Islet of Langerhans (tissue), 1 donor: ENCODE measurements around the gene C1S.
"Not testable (repeated sequence)": the region's sequence is repeated elsewhere in the genome, so short reads cannot be mapped to it uniquely, and the experiment has no call there.

Source experiments
- FAIRE-seq: peaks from one replicate; lab custom pipeline; 2011; peaks lifted over from hg19 to GRCh38; lab: Jason Lieb, UNC

The C1S gene

GRCh38 chr12:7060353-7060954 lies at the start of gene C1S:
Gene C1S, plus strand, starts transcription at chr12:7060718. Its CDS starts 1,195 bp downstream, at chr12:7061913.
- FAIRE-seq = no peak

GRCh38 chr12:7011398-7011797 lies 49.1 kb upstream of the C1S start:
- FAIRE-seq = not testable (repeated sequence)

- no peak for FAIRE-seq
Observed at GRCh38 chr12:7012024-7012607, 48.4 kb upstream of the C1S start.

- no peak for FAIRE-seq
Observed at GRCh38 chr12:7013101-7013500, 47.4 kb upstream of the C1S start.

GRCh38 chr12:7015555-7016370 lies 44.8 kb upstream of the C1S start:
- FAIRE-seq = no peak

- no peak for FAIRE-seq
Observed at GRCh38 chr12:7016958-7017571, 43.5 kb upstream of the C1S start.

GRCh38 chr12:7017870-7018349 lies 42.6 kb upstream of the C1S start:
- FAIRE-seq = no peak

GRCh38 chr12:7018350-7019042 lies 42.0 kb upstream of the C1S start, which contains the start of gene LPCAT3:
Gene LPCAT3, minus strand, starts transcription at chr12:7018476. Its CDS starts 52 bp downstream, at chr12:7018424.
- no peak for FAIRE-seq

- FAIRE-seq = peak; percentile 56
Observed at GRCh38 chr12:7019043-7019569, 41.4 kb upstream of the C1S start.

- FAIRE-seq = no peak
Observed at GRCh38 chr12:7021956-7022355, 38.6 kb upstream of the C1S start.

GRCh38 chr12:7023114-7023513 lies 37.4 kb upstream of the C1S start:
- FAIRE-seq = no peak

- no peak for FAIRE-seq
Observed at GRCh38 chr12:7026854-7027253, 33.7 kb upstream of the C1S start.

GRCh38 chr12:7031306-7031705 lies 29.2 kb upstream of the C1S start:
- FAIRE-seq = no peak

- no peak for FAIRE-seq
Observed at GRCh38 chr12:7032990-7033389, 27.5 kb upstream of the C1S start.

- no peak for FAIRE-seq
Observed at GRCh38 chr12:7034464-7034863, 26.1 kb upstream of the C1S start.

GRCh38 chr12:7035463-7035862 lies 25.1 kb upstream of the C1S start:
- FAIRE-seq = no peak

- FAIRE-seq = not testable (repeated sequence)
Observed at GRCh38 chr12:7037411-7037810, 23.1 kb upstream of the C1S start.

GRCh38 chr12:7038591-7038990 lies 21.9 kb upstream of the C1S start:
- FAIRE-seq = no peak

- FAIRE-seq = no peak
Observed at GRCh38 chr12:7039403-7039802, 21.1 kb upstream of the C1S start.

GRCh38 chr12:7042842-7043241 lies 17.7 kb upstream of the C1S start:
- peak; percentile 17 for FAIRE-seq

- FAIRE-seq = no peak
Observed at GRCh38 chr12:7045913-7046312, 14.6 kb upstream of the C1S start.
